ENCODE measurements around the gene CAMKMT. TPM values are rescaled to one million over a fixed set of nuclear protein-coding genes. Genes with fewer than 3 reads are reported as not detected.

The CAMKMT gene
- total and polyA plus RNA-seq, 8 donors: 8.3 to 17.5 (median 11.5) TPM

DNA sequence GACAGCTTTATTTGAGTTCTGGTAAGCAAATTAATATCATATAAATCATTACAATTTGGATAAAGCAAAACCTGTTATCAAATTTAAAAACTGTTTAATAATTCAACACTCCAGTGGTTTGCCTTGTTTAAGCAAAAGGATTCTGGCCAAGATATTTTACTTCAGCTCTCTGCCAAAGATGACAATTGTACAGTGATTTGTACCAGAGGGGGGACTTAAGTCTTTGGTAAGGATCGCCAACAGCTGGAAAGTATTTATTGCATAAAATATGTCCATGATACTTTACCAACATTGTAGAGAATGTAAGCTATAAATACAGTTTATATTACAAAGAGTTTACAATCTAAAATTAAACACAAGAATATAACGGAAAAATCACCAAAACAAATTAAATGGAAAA lies 14.2 kb upstream of the CAMKMT start:
- H3K4me1 ChIP-seq: peaks cover 7 to 12% of the 10 kb centered on the region in 2 donors
- H3K36me3 ChIP-seq: peaks cover 0 to 22% of the 10 kb centered on the region in 2 donors
- no peak overlapping the region for H3K27ac ChIP-seq
- TF ChIP-seq, protein P1, sequence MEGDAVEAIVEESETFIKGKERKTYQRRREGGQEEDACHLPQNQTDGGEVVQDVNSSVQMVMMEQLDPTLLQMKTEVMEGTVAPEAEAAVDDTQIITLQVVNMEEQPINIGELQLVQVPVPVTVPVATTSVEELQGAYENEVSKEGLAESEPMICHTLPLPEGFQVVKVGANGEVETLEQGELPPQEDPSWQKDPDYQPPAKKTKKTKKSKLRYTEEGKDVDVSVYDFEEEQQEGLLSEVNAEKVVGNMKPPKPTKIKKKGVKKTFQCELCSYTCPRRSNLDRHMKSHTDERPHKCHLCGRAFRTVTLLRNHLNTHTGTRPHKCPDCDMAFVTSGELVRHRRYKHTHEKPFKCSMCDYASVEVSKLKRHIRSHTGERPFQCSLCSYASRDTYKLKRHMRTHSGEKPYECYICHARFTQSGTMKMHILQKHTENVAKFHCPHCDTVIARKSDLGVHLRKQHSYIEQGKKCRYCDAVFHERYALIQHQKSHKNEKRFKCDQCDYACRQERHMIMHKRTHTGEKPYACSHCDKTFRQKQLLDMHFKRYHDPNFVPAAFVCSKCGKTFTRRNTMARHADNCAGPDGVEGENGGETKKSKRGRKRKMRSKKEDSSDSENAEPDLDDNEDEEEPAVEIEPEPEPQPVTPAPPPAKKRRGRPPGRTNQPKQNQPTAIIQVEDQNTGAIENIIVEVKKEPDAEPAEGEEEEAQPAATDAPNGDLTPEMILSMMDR (IDR thresholded peaks at IDR 0.05): no peak
- H3K9me3 ChIP-seq: no peaks in the 10 kb centered on the region
- intact Hi-C loops (cut with DNase I): no loop called here
- H3K27me3 ChIP-seq: no peaks in the 10 kb centered on the region
- ATAC-seq: no peak
- peak in 2 of 4 donors; percentile 68 to 69 for DNase-seq
- H3K4me3 ChIP-seq: no peak overlapping the region

GRCh38 chr2:44348400-44348799 lies 13.3 kb upstream of the CAMKMT start:
- no peak overlapping the region for H3K4me3 ChIP-seq
- peak overlapping the region in 1 of 2 donors; percentile 17 for H3K27ac ChIP-seq
- TF ChIP-seq, protein P1 (IDR thresholded peaks at IDR 0.05): no peak
- H3K27me3 ChIP-seq: no peaks in the 10 kb centered on the region
- peak in 1 of 4 donors; percentile 52 for DNase-seq
- no peaks in the 10 kb centered on the region for H3K9me3 ChIP-seq
- intact Hi-C loops (cut with DNase I): no loop called here
- peak; percentile 41 for ATAC-seq
- H3K4me1 ChIP-seq: peaks cover 7 to 12% of the 10 kb centered on the region in 2 donors
- H3K36me3 ChIP-seq: peaks cover 0 to 14% of the 10 kb centered on the region in 2 donors

- DNase-seq: peak in 1 of 4 donors; percentile 37
- Histone ChIP-seq H3K36me3 (peaks cover 0 to 11% of the 10 kb centered on the region in 2 donors), H3K4me3 (no peak overlapping the region), H3K4me1 (peaks cover 7 to 12% of the 10 kb centered on the region in 2 donors), H3K9me3 (no peaks in the 10 kb centered on the region), H3K27me3 (no peaks in the 10 kb centered on the region), H3K27ac (no peak overlapping the region)
- no peak for ATAC-seq
- TF ChIP-seq, protein P1 (IDR thresholded peaks at IDR 0.05): no peak
- intact Hi-C loops (cut with DNase I): no loop called here
Measured at GRCh38 chr2:44349506-44349905, 12.2 kb upstream of the CAMKMT start.

DNA sequence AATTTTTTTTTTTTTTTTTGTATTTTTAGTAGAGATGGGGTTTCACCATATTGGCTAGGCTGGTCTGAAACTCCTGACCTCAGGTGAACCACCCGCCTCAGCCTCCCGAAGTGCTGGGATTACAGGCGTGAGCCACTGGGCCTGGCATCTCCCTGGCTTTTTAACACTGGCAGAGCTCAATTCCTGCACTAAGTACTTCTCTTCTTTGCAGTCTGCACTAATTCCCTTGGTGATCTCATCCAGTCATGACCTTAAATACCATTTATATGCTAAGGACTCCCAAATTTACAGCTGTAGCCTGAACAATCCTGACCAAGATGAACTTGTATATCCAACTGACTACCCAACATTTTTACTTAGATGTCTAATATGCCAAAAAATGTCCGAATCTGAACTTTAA lies 10.7 kb upstream of the CAMKMT start:
- H3K27ac ChIP-seq: peak overlapping the region in 1 of 2 donors; percentile 13
- DNase-seq (no peak), ATAC-seq (no peak)
- H3K36me3 ChIP-seq: peaks cover 0 to under 1% of the 10 kb centered on the region in 2 donors
- intact Hi-C loops (cut with DNase I): no loop called here
- H3K4me3 ChIP-seq: no peak overlapping the region
- H3K9me3 ChIP-seq: no peaks in the 10 kb centered on the region
- H3K27me3 ChIP-seq: no peaks in the 10 kb centered on the region
- peaks cover 7 to 12% of the 10 kb centered on the region in 2 donors for H3K4me1 ChIP-seq
- TF ChIP-seq, protein P1 (IDR thresholded peaks at IDR 0.05): no peak

DNA sequence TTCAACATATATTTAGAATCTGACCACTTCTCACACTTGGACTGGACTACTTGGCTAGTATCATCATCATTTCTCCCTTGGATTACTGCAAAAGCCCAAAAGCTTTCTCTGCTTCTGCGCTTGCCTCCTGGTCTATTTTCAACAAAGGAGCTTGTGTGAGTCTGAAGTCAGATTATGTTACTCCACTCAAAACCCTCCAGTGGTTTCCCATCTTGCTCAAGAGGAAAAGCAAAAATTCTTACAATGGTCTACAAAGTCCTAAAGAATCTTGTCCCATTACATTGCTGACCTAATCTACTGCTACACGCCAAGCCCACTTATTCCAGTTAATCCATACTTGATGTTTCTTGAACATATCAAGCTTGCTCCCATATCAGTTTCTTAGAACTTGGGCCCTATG lies 10.1 kb upstream of the CAMKMT start:
- TF ChIP-seq, protein P1 (IDR thresholded peaks at IDR 0.05): no peak
- DNase-seq (no peak), ATAC-seq (no peak)
- no peaks in the 10 kb centered on the region for H3K27me3 ChIP-seq
- intact Hi-C loops (cut with DNase I): no loop called here
- no peaks in the 10 kb centered on the region for H3K9me3 ChIP-seq
- peak overlapping the region in 1 of 2 donors; percentile 13 for H3K27ac ChIP-seq
- no peaks in the 10 kb centered on the region for H3K36me3 ChIP-seq
- no peak overlapping the region for H3K4me3 ChIP-seq
- peaks cover 7 to 12% of the 10 kb centered on the region in 2 donors for H3K4me1 ChIP-seq
